ENCODE data around the gene SH2D6.
A peak's percentile ranks its signal among the peaks of the same experiment; 100 is the strongest.
"Not testable (repeated sequence)": the region's sequence is repeated elsewhere in the genome, so short reads cannot be mapped to it uniquely, and the experiment has no call there.

SH2D6 gene

DNA sequence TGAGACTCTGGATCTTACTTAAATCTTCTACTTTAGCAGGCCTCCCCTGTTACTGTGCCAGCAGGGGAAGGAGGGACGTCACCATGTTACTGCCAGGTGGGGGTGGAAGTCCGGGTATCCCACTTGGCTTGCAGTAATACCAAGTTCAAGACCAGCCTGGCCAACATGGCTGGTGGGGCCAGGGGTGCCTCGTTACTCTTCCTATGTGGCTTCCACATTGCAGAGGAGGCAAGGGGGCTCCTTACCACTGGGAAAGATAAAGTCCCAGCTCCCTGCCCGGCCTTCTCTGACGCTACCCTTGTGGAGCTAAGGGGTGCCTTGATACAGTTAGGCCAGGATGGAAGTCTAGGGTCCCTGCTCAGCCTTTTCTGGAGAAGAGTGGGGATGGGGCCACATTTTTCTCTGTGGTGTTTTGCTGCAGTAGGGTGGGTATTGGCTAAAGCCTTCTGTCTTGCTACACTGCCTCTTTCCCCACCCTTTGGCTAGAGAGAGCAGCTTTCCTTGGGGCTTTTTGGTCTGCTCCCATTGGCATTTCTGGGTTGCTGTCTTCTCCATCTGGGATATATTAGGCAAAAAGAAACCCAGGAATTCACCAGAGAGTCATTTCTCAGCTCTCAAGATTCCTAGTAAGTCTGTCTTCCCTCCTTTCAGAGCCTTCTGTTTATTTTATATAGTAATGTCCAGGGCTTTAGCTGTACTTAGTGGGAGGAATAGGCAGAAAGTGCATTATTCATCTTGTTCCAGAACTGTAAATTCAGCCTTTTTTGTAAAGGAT lies 42.0 kb upstream of the SH2D6 start:
- H3K36me3 ChIP-seq (ENCODE audit: control insufficient read depth, insufficient read depth, low read length) = no peaks in the 10 kb centered on the region
- H3K27me3 ChIP-seq (ENCODE audit: control insufficient read depth, insufficient read depth, low read length) = no peaks in the 10 kb centered on the region
- no peak overlapping the region for H3K9ac ChIP-seq
- H3K4me2 ChIP-seq (ENCODE audit: low read length) = no peak overlapping the region
- H3K79me2 ChIP-seq = no peaks in the 10 kb centered on the region
- no peak overlapping the region for H3K27ac ChIP-seq
- H3K4me3 ChIP-seq (ENCODE audit: low read depth, low read length) = no peak overlapping the region
- TF ChIP-seq, protein P1, sequence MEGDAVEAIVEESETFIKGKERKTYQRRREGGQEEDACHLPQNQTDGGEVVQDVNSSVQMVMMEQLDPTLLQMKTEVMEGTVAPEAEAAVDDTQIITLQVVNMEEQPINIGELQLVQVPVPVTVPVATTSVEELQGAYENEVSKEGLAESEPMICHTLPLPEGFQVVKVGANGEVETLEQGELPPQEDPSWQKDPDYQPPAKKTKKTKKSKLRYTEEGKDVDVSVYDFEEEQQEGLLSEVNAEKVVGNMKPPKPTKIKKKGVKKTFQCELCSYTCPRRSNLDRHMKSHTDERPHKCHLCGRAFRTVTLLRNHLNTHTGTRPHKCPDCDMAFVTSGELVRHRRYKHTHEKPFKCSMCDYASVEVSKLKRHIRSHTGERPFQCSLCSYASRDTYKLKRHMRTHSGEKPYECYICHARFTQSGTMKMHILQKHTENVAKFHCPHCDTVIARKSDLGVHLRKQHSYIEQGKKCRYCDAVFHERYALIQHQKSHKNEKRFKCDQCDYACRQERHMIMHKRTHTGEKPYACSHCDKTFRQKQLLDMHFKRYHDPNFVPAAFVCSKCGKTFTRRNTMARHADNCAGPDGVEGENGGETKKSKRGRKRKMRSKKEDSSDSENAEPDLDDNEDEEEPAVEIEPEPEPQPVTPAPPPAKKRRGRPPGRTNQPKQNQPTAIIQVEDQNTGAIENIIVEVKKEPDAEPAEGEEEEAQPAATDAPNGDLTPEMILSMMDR (IDR thresholded peaks at IDR 0.05) = no peak
- H3K4me1 ChIP-seq = no peaks in the 10 kb centered on the region
- H3K9me3 ChIP-seq (ENCODE audit: control insufficient read depth, low read length) = no peaks in the 10 kb centered on the region
- no peak overlapping the region for H2AFZ ChIP-seq

DNA sequence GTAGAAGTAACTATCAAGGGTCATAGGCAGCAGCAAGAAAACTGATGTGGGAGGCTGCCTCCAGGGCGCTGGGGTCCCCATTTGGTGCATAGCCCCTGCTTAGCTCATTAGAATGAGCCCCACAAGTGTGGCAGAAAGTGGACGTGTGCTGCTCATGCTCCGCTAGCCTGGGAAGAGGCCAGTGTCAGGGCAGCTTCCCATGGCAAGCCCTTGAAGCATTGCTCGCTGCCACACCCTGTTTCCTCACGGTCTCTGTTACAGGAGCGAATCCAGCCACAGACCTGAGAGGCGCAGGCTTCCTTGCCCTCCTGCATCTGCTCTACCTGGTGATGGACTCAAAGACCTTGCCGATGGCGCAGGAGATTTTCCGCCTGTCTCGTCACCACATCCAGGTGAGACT lies 41.4 kb upstream of the SH2D6 start:
- H3K79me2 ChIP-seq = no peaks in the 10 kb centered on the region

DNA sequence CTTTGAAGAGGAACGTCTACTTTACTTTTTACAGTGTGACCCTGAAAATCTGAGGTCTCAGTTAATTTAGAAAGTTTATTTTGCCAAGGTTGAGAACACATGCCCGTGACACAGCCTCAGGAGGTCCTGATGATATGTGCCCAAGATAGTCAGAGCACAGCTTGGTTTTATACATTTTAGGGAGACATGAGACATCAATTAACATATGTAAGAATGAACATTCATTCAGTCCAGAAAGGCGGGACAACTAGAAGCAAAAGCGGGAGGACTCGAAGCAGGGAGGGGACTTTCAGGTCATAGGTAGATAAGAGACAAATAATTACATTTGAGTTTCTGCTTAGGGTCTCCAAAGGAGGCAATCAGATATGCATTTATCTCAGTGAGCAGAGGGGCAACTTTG lies 40.3 kb upstream of the SH2D6 start:
- Histone ChIP-seq H3K27ac (no peak overlapping the region), H3K27me3 (ENCODE audit: control insufficient read depth, insufficient read depth, low read length) (no peaks in the 10 kb centered on the region), H3K36me3 (ENCODE audit: control insufficient read depth, insufficient read depth, low read length) (no peaks in the 10 kb centered on the region), H3K9ac (no peak overlapping the region), H3K79me2 (no peaks in the 10 kb centered on the region), H3K4me1 (peaks cover 3% of the 10 kb centered on the region), H3K4me2 (ENCODE audit: low read length) (no peak overlapping the region), H3K9me3 (ENCODE audit: control insufficient read depth, low read length) (no peaks in the 10 kb centered on the region), H3K4me3 (ENCODE audit: low read depth, low read length) (no peak overlapping the region), H2AFZ (no peak overlapping the region)
- TF ChIP-seq, protein P1 (IDR thresholded peaks at IDR 0.05) = no peak

More for the DNA sequence above, 41.4 kb upstream of the SH2D6 start:
- H3K27me3 ChIP-seq (ENCODE audit: control insufficient read depth, insufficient read depth, low read length) = no peaks in the 10 kb centered on the region
- H2AFZ ChIP-seq = no peak overlapping the region
- TF ChIP-seq, protein P1 (IDR thresholded peaks at IDR 0.05) = no peak
- no peaks in the 10 kb centered on the region for H3K36me3 ChIP-seq (ENCODE audit: control insufficient read depth, insufficient read depth, low read length)
- H3K4me2 ChIP-seq (ENCODE audit: low read length) = no peak overlapping the region
- H3K9me3 ChIP-seq (ENCODE audit: control insufficient read depth, low read length) = no peaks in the 10 kb centered on the region
- no peak overlapping the region for H3K27ac ChIP-seq
- no peak overlapping the region for H3K4me3 ChIP-seq (ENCODE audit: low read depth, low read length)
- no peaks in the 10 kb centered on the region for H3K4me1 ChIP-seq
- no peak overlapping the region for H3K9ac ChIP-seq

DNA sequence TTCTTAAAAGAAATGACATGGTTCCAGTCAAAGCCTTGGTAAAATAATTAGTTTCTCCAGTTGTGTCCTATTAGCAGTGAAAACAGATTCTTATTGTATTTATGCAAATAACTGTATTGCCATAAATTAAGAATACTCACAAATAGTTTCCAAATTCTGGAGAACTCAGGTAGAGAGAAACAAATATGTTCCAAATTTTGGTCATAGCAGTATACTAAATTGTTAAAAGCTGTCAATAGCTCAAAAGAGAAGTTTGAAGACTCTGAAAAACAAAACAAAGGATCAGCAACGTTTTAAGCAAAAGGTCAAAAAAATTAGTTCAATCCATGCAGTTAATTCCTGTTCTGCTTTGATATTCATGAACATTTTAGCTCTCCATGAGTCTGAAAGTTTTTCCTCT lies 38.5 kb upstream of the SH2D6 start:
- Histone ChIP-seq H3K27me3 (ENCODE audit: control insufficient read depth, insufficient read depth, low read length) (no peaks in the 10 kb centered on the region), H3K79me2 (no peaks in the 10 kb centered on the region), H3K9ac (no peak overlapping the region), H3K27ac (no peak overlapping the region), H3K4me1 (peaks cover 12% of the 10 kb centered on the region), H3K4me2 (ENCODE audit: low read length) (no peak overlapping the region), H3K36me3 (ENCODE audit: control insufficient read depth, insufficient read depth, low read length) (no peaks in the 10 kb centered on the region), H3K9me3 (ENCODE audit: control insufficient read depth, low read length) (no peaks in the 10 kb centered on the region), H2AFZ (no peak overlapping the region), H3K4me3 (ENCODE audit: low read depth, low read length) (no peak overlapping the region)
- TF ChIP-seq, protein P1 (IDR thresholded peaks at IDR 0.05) = no peak

DNA sequence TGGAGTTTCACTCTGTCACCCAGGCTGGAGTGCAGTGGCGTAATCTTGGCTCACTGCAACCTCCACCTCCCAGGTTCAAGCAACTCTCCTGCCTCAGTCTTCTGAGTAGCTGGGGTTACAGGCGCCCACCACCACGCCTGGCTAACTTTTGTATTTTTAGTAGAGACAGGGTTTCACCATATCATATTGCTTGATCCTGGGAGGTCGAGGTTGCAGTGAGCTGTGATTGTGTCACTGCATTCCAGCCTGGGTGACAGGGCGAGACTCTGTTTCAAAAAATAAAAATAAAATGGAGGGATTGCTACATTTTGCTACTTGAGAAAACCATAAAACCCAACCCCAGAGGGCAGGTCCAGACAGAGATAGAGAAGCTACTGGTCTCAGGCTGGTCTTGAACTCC lies 35.4 kb upstream of the SH2D6 start:
- H3K4me2 ChIP-seq (ENCODE audit: low read length); H3K79me2 ChIP-seq; H3K36me3 ChIP-seq (ENCODE audit: control insufficient read depth, insufficient read depth, low read length); H3K9me3 ChIP-seq (ENCODE audit: control insufficient read depth, low read length); H3K4me3 ChIP-seq (ENCODE audit: low read depth, low read length); H3K27me3 ChIP-seq (ENCODE audit: control insufficient read depth, insufficient read depth, low read length); H3K9ac ChIP-seq: not testable (repeated sequence)
- peak overlapping the region; percentile 26 for H3K27ac ChIP-seq
- H3K4me1 ChIP-seq = peaks cover 20% of the 10 kb centered on the region
- peak overlapping the region; percentile 25 for H2AFZ ChIP-seq
